Neutrophil (primary cell): ENCODE data around the gene PDE4D.
A peak's percentile ranks its signal among the peaks of the same experiment; 100 is the strongest.

Source experiments
- H3K27ac ChIP-seq: fragments of 200-600 bp; sonication (generic); 2 replicates; pipeline ENCODE4 v1.5.1; 2016; ENCODE audit warnings: mild to moderate bottlenecking, moderate library complexity
- H3K27me3 ChIP-seq: fragments of 200-600 bp; sonication (generic); 2 replicates; pipeline ENCODE4 v1.6.0; 2016; ENCODE audit warnings: mild to moderate bottlenecking
- H3K36me3 ChIP-seq: fragments of 200-600 bp; sonication (generic); 2 replicates; pipeline ENCODE4 v1.5.1; 2017
- H3K4me1 ChIP-seq, 2 experiments: fragments of 200-600 bp in 1 of 2; sonication (generic) in 1 of 2; 1 replicate in 1 of 2; 2 replicates in 1 of 2; pipeline versions ENCODE4 v1.5.1 to v1.6.1; 2013 to 2016; ENCODE audit warnings: low read depth in 1 of 2, low read length in 1 of 2, mild to moderate bottlenecking in 1 of 2, moderate library complexity in 1 of 2; ENCODE audit not compliant: control insufficient read depth in 1 of 2, insufficient read depth in 1 of 2
- H3K4me3 ChIP-seq, 2 experiments: fragments of 200-600 bp in 1 of 2; sonication (generic) in 1 of 2; 1 replicate in 1 of 2; 2 replicates in 1 of 2; pipeline ENCODE4 v1.5.1; 2013 to 2016; ENCODE audit warnings: low read depth in 1 of 2, low read length in 1 of 2, mild to moderate bottlenecking in 1 of 2, moderate library complexity in 1 of 2
- H3K9me3 ChIP-seq: fragments of 200-600 bp; sonication (generic); 2 replicates; pipeline ENCODE4 v1.5.1; 2016
- TF ChIP-seq, protein P1 (sequence below): fragments of 200-600 bp; sonication (generic); IDR thresholded peaks from 2 replicates; pipeline ENCODE4 v1.5.1; 2016; ENCODE audit warnings: antibody characterized with exemption

The PDE4D gene

DNA sequence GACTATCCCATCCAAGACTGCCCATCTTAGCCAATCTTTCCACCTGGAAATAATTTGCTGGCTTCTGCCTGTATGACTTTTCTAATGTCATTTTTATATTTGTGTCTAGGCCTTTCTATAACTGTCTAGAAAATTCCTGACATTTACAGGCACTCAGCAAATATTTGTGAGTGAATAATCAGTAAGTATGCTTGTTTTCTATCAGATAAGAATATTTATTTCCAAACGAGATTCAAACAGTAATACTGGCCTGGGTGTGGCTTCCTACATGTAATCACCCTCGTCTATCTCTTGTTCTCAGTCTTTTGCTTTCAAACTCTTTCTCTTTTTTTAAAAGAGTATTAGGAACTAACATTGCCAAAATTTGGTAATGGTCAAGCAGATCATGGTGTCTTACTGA, 844.4 kb downstream of the PDE4D start:
- peaks cover 0 to 4% of the 10 kb centered on the region in 2 experiments for H3K4me1 ChIP-seq
- no peak overlapping the region for H3K27ac ChIP-seq
- TF ChIP-seq, protein P1, sequence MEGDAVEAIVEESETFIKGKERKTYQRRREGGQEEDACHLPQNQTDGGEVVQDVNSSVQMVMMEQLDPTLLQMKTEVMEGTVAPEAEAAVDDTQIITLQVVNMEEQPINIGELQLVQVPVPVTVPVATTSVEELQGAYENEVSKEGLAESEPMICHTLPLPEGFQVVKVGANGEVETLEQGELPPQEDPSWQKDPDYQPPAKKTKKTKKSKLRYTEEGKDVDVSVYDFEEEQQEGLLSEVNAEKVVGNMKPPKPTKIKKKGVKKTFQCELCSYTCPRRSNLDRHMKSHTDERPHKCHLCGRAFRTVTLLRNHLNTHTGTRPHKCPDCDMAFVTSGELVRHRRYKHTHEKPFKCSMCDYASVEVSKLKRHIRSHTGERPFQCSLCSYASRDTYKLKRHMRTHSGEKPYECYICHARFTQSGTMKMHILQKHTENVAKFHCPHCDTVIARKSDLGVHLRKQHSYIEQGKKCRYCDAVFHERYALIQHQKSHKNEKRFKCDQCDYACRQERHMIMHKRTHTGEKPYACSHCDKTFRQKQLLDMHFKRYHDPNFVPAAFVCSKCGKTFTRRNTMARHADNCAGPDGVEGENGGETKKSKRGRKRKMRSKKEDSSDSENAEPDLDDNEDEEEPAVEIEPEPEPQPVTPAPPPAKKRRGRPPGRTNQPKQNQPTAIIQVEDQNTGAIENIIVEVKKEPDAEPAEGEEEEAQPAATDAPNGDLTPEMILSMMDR, result no peak
- no peaks in the 10 kb centered on the region for H3K27me3 ChIP-seq
- no peaks in the 10 kb centered on the region for H3K9me3 ChIP-seq
- no peak overlapping the region for H3K4me3 ChIP-seq
- H3K36me3 ChIP-seq, result no peaks in the 10 kb centered on the region

DNA sequence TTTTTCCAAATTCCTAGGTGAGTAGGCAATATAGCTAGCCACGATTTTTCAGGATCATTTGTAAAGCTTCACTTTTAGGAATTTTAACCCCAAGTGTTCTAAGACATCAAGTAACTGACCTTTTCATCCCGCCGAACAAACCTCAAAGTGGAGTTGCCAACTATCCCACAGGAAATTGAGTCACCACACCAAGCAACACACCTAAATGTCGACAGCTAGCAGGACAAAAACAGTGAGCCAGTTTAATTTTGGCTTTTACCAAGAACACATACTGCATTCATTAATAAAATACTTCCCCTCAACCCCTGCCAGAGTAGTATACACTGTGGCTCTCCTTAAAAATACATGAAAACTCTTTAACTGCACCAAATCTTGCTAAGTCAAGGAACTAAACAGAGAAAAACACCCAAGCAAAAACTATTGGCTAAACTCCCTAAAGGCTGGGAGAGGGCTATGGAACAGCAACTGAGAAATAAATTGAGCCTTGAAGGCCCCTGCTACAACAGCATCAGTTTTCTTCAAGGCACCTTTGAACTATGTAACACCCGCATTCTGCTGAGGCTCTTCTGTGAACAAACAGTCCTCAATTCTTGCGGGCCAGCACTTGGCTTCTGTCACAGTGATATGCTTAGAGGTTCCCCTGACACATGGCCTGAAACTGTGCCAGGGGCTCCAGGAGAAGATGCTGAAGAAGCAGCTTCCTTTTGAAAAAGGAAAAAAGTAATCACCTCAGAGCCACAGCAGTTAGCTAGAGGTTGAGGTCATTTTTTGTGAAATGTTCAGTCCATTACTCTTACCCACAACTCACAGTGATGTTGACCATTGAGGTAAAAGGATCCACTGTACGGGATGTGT, 851.1 kb downstream of the PDE4D start:
- no peaks in the 10 kb centered on the region for H3K36me3 ChIP-seq
- H3K9me3 ChIP-seq, result no peaks in the 10 kb centered on the region
- peaks cover 50 to 59% of the 10 kb centered on the region in 2 experiments for H3K4me1 ChIP-seq
- H3K4me3 ChIP-seq, result no peak overlapping the region
- peak overlapping the region; percentile 47 for H3K27ac ChIP-seq
- H3K27me3 ChIP-seq, result no peaks in the 10 kb centered on the region
- TF ChIP-seq, protein P1, result no peak

DNA sequence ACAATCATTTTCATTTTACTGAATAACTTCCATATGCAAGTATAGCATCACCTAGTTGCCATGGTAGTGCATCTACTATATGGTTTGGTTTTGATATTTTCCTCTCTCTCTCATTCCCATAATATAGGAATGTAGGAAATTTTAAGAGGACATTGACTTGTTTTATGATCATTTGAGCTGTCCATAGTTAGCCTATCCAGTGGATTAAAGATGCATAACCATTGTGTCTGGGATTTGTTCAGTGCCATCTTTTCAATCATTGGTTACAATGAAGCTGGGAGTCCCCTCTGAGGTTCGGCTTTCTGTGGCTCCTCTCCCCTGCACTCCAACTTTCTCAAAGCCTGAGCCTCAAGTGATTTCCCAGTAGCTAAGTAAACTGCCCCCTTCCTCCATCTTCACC, 852.2 kb downstream of the PDE4D start:
- Histone ChIP-seq H3K4me1 (peaks cover 60 to 62% of the 10 kb centered on the region in 2 experiments), H3K9me3 (no peaks in the 10 kb centered on the region), H3K27me3 (no peaks in the 10 kb centered on the region), H3K36me3 (no peaks in the 10 kb centered on the region), H3K4me3 (no peak overlapping the region), H3K27ac (no peak overlapping the region)
- TF ChIP-seq, protein P1, result no peak

DNA sequence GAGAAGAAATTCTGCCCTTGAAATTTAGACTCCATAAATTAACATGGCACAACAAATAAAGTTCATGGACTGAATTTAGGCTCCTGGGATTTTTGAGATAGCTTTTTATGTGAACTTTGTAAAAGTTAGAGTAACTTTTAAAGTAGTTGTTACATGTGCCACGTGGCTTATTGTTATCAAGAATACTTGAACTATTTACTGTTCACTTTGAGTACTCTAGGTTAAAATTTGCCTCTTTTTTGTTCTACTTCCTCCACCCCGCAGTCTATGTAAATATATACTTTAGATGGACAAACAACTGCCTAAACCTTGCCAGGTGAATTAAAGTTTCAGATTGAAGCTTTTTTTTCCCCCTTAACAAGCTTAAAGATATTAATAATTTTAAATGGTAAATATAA, 852.7 kb downstream of the PDE4D start:
- H3K9me3 ChIP-seq, result no peaks in the 10 kb centered on the region
- TF ChIP-seq, protein P1, result no peak
- H3K36me3 ChIP-seq, result no peaks in the 10 kb centered on the region
- H3K27me3 ChIP-seq, result no peaks in the 10 kb centered on the region
- H3K4me1 ChIP-seq, result peaks cover 65 to 68% of the 10 kb centered on the region in 2 experiments
- no peak overlapping the region for H3K27ac ChIP-seq
- no peak overlapping the region for H3K4me3 ChIP-seq

DNA sequence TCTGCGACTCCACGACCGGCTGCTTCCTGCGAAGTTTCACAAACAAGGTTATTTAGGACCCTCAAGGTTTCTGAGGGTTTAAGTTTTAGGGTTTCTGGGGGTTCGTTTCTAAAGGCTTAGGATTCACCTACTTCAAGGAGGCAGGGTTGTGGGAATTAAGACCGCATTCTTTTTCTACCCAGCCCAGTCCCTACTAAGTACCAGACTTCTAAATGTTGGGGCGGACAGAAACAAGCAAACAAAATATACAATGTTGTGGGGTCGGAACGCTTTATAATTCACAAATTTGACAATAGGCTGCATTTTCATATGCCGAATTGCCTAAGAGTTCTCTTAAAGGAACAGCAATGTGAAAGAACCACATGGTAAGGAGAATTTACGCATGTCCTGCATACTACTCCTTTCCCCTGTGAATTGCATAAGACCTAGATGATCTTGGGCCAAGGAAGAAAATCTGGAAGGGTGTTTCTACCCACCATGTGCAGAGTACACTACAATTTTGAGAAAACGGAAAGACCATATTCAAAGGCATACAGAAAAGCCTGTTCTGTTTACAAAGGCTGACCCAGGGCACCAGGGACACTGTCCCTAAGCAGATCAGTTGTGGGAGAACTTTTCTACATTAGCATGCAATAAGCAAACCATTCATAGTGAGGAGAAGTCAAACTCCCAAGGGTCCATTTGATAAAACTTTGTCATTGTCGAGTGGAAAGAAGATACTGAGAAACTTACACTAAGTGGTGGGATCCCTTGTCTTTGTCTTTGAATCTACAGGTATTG, 853.3 kb downstream of the PDE4D start:
- H3K9me3 ChIP-seq, result no peaks in the 10 kb centered on the region
- H3K27ac ChIP-seq, result peak overlapping the region; percentile 49
- TF ChIP-seq, protein P1, result no peak
- H3K4me3 ChIP-seq, result peak overlapping the region; percentile 72 to 77
- H3K36me3 ChIP-seq, result no peaks in the 10 kb centered on the region
- no peaks in the 10 kb centered on the region for H3K27me3 ChIP-seq
- peaks cover 70 to 74% of the 10 kb centered on the region in 2 experiments for H3K4me1 ChIP-seq
